BLaER1 treated with 17β-estradiol and CSF1 and Interleukin-3, amounts not matched to agents 10 nM and 100 nM (cell line): ENCODE data around the gene MEFV.
"Not testable (repeated sequence)": the region's sequence is repeated elsewhere in the genome, so short reads cannot be mapped to it uniquely, and the experiment has no call there.

ENCODE experiments used
- H3K27ac ChIP-seq, 11 experiments: shearing (Covaris generic); formaldehyde crosslinking; 2 replicates each; pipeline ENCODE4 v1.8.1; 2022
- H3K27me3 ChIP-seq, 11 experiments: shearing (Covaris generic); formaldehyde crosslinking; 2 replicates each; pipeline ENCODE4 v1.8.1; 2022
- H3K36me3 ChIP-seq, 11 experiments: shearing (Covaris generic); formaldehyde crosslinking; 2 replicates each; pipeline ENCODE4 v1.8.1; 2022
- H3K4me1 ChIP-seq, 10 experiments: shearing (Covaris generic); formaldehyde crosslinking; 2 replicates each; pipeline ENCODE4 v1.8.1; 2022
- H3K4me2 ChIP-seq, 11 experiments: shearing (Covaris generic); formaldehyde crosslinking; 2 replicates each; pipeline ENCODE4 v1.8.1; 2022
- H3K4me3 ChIP-seq, 10 experiments: shearing (Covaris generic); formaldehyde crosslinking; 2 replicates each; pipeline ENCODE4 v1.8.1; 2022
- H3K9ac ChIP-seq, 11 experiments: shearing (Covaris generic); formaldehyde crosslinking; 2 replicates each; pipeline ENCODE4 v1.8.1; 2022
- H3K9me3 ChIP-seq, 11 experiments: shearing (Covaris generic); formaldehyde crosslinking; replicated peaks in 1 of 11; 2 replicates each; pipeline ENCODE4 v1.8.1; 2022
- H4K20me1 ChIP-seq, 11 experiments: shearing (Covaris generic); formaldehyde crosslinking; 2 replicates each; pipeline ENCODE4 v1.8.1; 2022
- Cebpa-rat ChIP-seq, 11 experiments: shearing (Covaris generic); IDR thresholded peaks; 2 replicates each; pipeline ENCODE4 v1.8.1; 2022

Gene MEFV

DNA sequence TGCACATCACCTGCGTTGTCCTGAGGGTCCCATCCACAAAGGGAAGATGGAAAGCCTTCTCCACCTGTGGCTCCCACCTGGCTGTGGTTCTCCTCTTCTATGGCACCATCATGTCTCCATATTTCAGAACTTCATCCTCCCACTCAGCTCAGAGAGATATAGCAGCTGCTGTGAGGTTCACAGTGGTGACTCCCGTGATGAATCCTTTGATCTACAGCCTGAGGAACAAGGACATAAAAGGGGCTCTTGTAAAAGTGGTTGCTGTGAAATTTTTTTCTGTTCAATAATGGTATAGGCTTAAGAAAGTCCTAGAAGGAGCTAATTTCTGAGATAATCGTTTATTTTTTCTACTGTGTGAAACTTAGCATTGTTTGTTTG lies 40.2 kb downstream of the MEFV start:
- peaks cover 23 to 42% (median 33%) of the 10 kb centered on the region in 10 experiments for H3K4me1 ChIP-seq
- H3K36me3 ChIP-seq = peaks cover 3 to 9% (median 7%) of the 10 kb centered on the region in 11 experiments; a peak in 21 of 22 replicates
- H3K27me3 ChIP-seq = no peaks in the 10 kb centered on the region
- no peaks in the 10 kb centered on the region for H4K20me1 ChIP-seq
- H3K9me3 ChIP-seq = peaks cover 38 to 87% (median 59%) of the 10 kb centered on the region in 11 experiments
- peak overlapping the region in 1 of 10 experiments; percentile 16; a peak in 1 of 20 replicates for H3K4me3 ChIP-seq
- no peak for TF ChIP-seq Cebpa-rat (IDR thresholded peaks at IDR 0.05)
- H3K27ac ChIP-seq = peak overlapping the region in 10 of 11 experiments; percentile 54 to 90 (median 82); a peak in 19 of 22 replicates
- H3K9ac ChIP-seq = peak overlapping the region in 8 of 11 experiments; percentile 49 to 72 (median 63); a peak in 10 of 22 replicates
- H3K4me2 ChIP-seq = peak overlapping the region; percentile 56 to 76 (median 69); a peak in 20 of 22 replicates

DNA sequence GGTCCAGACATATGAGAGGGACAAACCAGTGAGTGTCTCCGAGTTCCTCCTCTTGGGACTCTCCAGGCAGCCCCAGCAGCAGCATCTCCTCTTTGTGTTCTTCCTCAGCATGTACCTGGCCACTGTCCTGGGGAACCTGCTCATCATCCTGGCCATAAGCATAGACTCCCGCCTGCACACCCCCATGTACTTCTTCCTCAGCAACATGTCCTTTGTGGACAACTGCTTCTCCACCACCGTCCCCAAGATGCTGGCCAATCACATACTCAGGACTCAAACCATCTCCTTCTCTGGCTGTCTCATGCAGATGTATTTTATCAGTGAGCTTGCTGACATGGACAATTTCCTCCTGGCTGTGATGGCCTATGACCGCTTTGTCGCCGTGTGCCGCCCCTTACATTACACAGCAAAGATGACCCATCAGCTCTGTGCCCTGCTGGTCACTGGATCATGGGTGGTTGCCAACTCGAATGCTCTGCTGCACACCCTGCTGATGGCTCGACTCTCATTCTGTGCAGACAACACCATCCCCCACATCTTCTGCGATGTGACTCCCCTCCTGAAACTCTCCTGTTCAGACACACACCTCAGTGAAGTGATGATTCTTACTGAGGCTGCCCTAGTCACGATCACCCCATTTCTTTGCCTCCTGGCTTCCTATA lies 40.7 kb downstream of the MEFV start:
- Histone ChIP-seq H3K9me3 (peaks cover 33 to 83% (median 54%) of the 10 kb centered on the region in 11 experiments), H3K9ac (peak overlapping the region in 8 of 11 experiments; percentile 49 to 72 (median 63); a peak in 14 of 22 replicates), H3K4me1 (peaks cover 23 to 42% (median 33%) of the 10 kb centered on the region in 10 experiments), H3K36me3 (peaks cover 0 to 4% (median 2%) of the 10 kb centered on the region in 11 experiments; a peak in 10 of 22 replicates), H3K4me2 (peak overlapping the region; percentile 56 to 76 (median 69)), H4K20me1 (no peaks in the 10 kb centered on the region), H3K27ac (peak overlapping the region in 10 of 11 experiments; percentile 54 to 90 (median 82); a peak in 19 of 22 replicates), H3K4me3 (peak overlapping the region in 1 of 10 experiments; percentile 16; a peak in 2 of 20 replicates), H3K27me3 (no peaks in the 10 kb centered on the region)
- TF ChIP-seq Cebpa-rat (IDR thresholded peaks at IDR 0.05) = peak in 1 of 11 experiments; percentile 10; a peak in 2 of 22 replicates

DNA sequence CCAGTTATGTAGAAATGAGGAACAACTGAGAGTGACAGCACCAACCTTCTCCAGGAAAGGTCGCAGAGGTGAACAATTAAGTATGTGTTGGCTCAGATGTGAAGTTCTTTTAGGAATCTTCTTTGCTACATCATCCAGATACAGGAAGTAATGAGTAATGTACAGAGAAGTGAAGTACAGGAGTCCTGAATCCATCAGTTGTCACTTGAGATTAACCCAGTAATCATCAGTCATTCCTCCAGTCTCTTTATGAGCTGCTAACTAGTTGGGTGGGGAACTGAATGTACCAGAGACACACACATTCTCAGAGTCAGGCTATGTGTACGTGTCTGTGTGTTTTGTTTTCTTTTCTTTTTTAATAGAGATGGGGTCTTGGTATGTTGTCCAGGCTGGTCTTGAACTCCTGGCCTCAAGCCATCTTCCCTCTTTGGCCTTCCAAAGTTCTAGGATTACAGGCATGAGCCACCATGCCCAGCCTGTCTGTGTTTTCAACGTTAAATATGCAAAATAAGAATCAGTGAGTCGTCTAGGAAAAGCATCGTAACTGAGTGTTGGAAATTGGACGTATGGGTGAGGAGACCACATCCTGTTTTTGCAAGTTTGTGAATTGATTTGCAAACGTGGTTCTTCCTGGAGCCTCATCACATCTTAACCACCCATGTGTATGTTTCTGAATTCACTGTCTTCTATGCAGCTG lies 41.4 kb downstream of the MEFV start:
- Histone ChIP-seq H3K4me2 (peak overlapping the region; percentile 56 to 76 (median 69)), H4K20me1 (no peaks in the 10 kb centered on the region), H3K27ac (peak overlapping the region; percentile 26 to 90 (median 81); a peak in 21 of 22 replicates), H3K27me3 (no peaks in the 10 kb centered on the region), H3K9ac (peak overlapping the region in 10 of 11 experiments; percentile 9 to 72 (median 60); a peak in 14 of 22 replicates), H3K4me1 (peaks cover 23 to 42% (median 33%) of the 10 kb centered on the region in 10 experiments), H3K4me3 (peak overlapping the region in 2 of 10 experiments; percentile 9 to 16; a peak in 2 of 20 replicates), H3K9me3 (peaks cover 26 to 79% (median 47%) of the 10 kb centered on the region in 11 experiments), H3K36me3 (no peaks in the 10 kb centered on the region; a peak in 1 of 22 replicates)
- TF ChIP-seq Cebpa-rat (IDR thresholded peaks at IDR 0.05) = peak in 8 of 11 experiments; percentile 8 to 72 (median 48); a peak in 7 of 22 replicates

DNA sequence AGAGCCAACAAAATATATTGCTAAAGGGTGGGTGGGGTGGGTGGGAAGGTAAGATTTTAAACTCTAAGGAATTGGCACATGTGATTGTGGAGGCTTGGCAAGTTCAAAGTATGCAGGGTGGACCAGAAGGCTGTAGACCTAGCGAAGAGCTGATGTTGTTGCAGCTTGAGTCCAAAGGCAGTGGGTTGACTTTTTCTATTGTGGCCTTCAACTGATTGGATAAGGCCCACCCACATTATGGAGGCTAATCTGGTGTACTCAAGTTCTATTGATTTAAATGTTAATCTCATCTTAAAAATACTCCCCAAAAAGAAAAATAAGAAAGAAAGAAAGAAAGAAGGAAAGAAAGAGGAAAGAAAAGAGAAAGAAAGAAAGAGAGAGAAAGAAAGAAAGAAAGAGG lies 43.9 kb downstream of the MEFV start:
- Histone ChIP-seq H3K27me3 (no peaks in the 10 kb centered on the region), H3K9me3 (peaks cover 24 to 77% (median 43%) of the 10 kb centered on the region in 11 experiments), H4K20me1 (no peaks in the 10 kb centered on the region), H3K27ac (no peak overlapping the region), H3K4me1 (peaks cover 21 to 35% (median 30%) of the 10 kb centered on the region in 10 experiments), H3K4me2 (no peak overlapping the region), H3K9ac (no peak overlapping the region), H3K36me3 (no peaks in the 10 kb centered on the region), H3K4me3 (no peak overlapping the region)
- no peak for TF ChIP-seq Cebpa-rat (IDR thresholded peaks at IDR 0.05)

DNA sequence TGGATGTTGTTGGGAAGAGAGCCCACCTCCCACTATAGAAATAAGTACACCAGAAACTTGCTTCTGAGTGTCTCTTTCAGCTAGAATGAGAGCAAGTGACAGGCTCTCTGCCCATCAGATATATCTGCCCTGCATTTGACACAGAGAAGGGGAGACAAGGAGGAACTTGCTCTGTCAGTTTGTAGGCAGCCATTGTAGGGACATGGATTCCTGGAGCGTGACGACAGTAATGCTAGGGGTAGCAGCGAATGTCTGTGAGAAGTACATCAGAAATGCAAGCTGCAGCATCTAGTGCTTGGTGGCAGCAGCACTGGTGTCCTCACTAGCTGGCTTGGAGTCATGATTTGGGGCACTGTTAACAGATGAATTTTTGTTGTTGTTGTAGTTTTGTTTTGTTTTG lies 44.4 kb downstream of the MEFV start:
- H3K27ac ChIP-seq = no peak overlapping the region
- H4K20me1 ChIP-seq = no peaks in the 10 kb centered on the region
- no peak overlapping the region for H3K9ac ChIP-seq
- H3K4me3 ChIP-seq = no peak overlapping the region
- H3K27me3 ChIP-seq = no peaks in the 10 kb centered on the region
- peaks cover 29 to 77% (median 44%) of the 10 kb centered on the region in 11 experiments for H3K9me3 ChIP-seq
- TF ChIP-seq Cebpa-rat (IDR thresholded peaks at IDR 0.05) = no peak
- peaks cover 20 to 29% (median 27%) of the 10 kb centered on the region in 10 experiments for H3K4me1 ChIP-seq
- H3K36me3 ChIP-seq = no peaks in the 10 kb centered on the region
- H3K4me2 ChIP-seq = no peak overlapping the region

DNA sequence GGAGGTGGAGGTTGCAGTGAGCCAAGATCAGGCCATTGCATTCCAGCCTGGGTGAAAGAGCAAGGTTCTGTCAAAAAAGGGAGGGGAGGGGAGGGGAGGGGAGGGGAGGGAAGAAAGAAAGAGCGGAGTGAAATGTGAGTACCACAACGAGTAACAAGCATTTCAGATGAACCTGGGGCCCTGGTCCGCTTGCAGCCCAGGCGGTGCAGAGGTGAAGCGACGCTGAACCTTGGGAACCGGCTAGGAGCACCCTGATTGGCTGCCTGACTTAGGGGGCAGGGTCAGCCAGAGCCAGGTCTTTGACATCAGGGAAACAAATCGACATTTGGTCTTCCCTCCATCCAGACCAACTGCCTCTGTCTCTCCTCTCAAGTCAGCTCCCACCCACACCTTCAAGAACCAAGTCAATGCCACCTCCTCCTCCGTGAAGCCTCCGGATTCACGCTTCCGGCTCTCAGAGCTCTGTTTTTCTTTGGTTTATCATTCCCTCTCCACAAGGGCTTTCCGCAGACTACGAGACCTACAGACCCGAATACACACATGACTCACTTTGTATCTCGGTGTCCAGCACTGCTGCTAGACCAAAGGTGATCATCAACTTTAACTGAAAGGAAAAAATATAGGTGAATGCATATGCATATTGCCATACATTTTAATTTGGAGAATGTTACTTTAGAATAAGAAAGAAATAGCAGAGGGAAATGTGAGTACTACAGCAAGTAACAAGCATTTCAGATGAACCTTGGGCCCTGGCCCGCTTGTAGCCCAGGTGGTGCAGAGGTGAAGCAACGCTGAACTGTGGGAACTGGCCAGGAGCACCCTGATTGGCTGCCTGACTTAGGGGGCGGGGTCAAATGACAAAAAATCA lies 49.1 kb downstream of the MEFV start:
- Histone ChIP-seq H3K9ac (no peak overlapping the region), H3K4me1 (no peaks in the 10 kb centered on the region), H3K27ac (no peak overlapping the region), H3K9me3 (peaks cover 46 to 86% (median 60%) of the 10 kb centered on the region in 11 experiments), H3K36me3 (no peaks in the 10 kb centered on the region), H3K27me3 (no peaks in the 10 kb centered on the region; a peak in 1 of 22 replicates), H4K20me1 (no peaks in the 10 kb centered on the region), H3K4me2 (no peak overlapping the region), H3K4me3 (no peak overlapping the region)
- no peak for TF ChIP-seq Cebpa-rat (IDR thresholded peaks at IDR 0.05)

DNA sequence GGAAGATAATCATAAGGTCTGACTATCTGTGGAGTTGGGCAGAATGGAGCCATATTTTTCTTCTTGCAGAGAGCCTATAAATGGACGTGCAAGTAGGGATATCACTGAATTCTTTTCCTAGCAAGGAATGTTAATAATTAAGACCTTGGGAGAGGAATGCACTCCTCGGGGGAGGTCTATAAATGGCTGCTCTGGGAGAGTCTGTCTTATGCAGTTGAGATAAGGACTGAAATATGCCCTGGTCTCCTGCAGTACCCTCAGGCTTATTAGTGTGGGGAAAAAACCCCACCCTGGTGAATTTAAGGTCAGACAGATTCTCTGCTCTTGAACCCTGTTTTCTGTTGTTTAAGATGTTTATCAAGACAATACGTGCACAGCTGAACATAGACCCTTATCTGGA lies 50.5 kb downstream of the MEFV start:
- H4K20me1 ChIP-seq, H3K36me3 ChIP-seq, H3K27ac ChIP-seq, H3K27me3 ChIP-seq, H3K4me2 ChIP-seq, H3K9ac ChIP-seq, H3K4me1 ChIP-seq, H3K4me3 ChIP-seq: not testable (repeated sequence)
- peaks cover 46 to 74% (median 58%) of the 10 kb centered on the region in 11 experiments for H3K9me3 ChIP-seq

DNA sequence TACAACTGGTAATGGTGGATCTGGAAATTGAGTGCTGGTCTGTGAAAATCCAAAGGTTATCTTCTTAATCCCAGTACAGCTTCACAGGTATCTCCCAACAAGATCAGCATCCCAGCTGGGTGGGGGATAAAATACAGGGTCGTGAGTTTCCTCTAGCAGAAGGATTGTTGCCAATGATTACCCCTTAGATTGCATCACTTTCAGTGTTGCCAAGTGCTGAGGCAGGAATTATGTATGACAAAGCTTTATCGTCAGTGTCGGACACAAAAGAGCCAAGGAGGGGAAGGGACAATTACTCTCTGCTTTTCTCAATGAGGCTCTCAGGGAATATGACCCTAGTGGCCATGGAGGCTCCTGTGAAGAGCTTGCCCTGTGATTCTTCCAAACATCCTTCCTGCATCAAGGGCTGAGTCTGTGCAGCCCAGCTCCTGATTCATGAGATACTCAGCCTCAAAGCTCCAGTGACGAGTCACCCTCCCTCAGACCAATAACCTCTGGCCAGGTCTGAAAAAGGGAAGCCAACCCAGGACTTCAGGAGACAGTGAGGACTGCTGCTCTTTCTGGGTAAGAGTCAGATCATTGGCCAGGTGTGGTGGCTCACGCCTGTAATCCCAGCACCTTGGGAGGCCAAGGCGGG lies 53.4 kb downstream of the MEFV start:
- H3K4me3 ChIP-seq = no peak overlapping the region
- H3K4me2 ChIP-seq = no peak overlapping the region
- H3K9me3 ChIP-seq = peaks cover 35 to 53% (median 43%) of the 10 kb centered on the region in 11 experiments
- H3K27me3 ChIP-seq = peaks cover 0 to 8% (median 6%) of the 10 kb centered on the region in 11 experiments; a peak in 15 of 22 replicates
- no peaks in the 10 kb centered on the region for H4K20me1 ChIP-seq
- H3K4me1 ChIP-seq = peaks cover 0 to 5% (median 0%) of the 10 kb centered on the region in 10 experiments; a peak in 1 of 20 replicates
- no peak overlapping the region for H3K27ac ChIP-seq
- peak in 1 of 11 experiments; percentile 49; a peak in 1 of 22 replicates for TF ChIP-seq Cebpa-rat (IDR thresholded peaks at IDR 0.05)
- no peak overlapping the region for H3K9ac ChIP-seq
- no peaks in the 10 kb centered on the region for H3K36me3 ChIP-seq
